ENCODE data around the gene TBC1D19. TPM values are rescaled to one million over a fixed set of nuclear protein-coding genes. Genes with fewer than 3 reads are reported as not detected.
"Not testable (repeated sequence)": the region's sequence is repeated elsewhere in the genome, so short reads cannot be mapped to it uniquely, and the experiment has no call there.

TBC1D19 gene
- total and polyA plus RNA-seq, 2 experiments from 2014 or later = 18.1 to 25.0 TPM

GRCh38 chr4:26636458-26636857, 52.6 kb downstream of the TBC1D19 start:
- Histone ChIP-seq H3K4me2 (ENCODE audit: unreplicated experiment) (no peak overlapping the region), H3K4me3 (no peak overlapping the region), H3F3A (ENCODE audit: insufficient read depth) (no peaks in the 10 kb centered on the region), H3K9me2 (ENCODE audit: insufficient read depth) (no peaks in the 10 kb centered on the region), H3K27ac (no peak overlapping the region), H3K9ac (no peak overlapping the region), H2AFZ (no peak overlapping the region), H3K9me3 (ENCODE audit: low read depth) (no peaks in the 10 kb centered on the region), H3K27me3 (replicated peaks; ENCODE audit: insufficient read depth) (no peaks in the 10 kb centered on the region), H3K4me1 (ENCODE audit: insufficient read depth) (no peaks in the 10 kb centered on the region), H3K36me3 (ENCODE audit: low read depth) (peaks cover 13% of the 10 kb centered on the region), H4K20me1 (ENCODE audit: insufficient read depth) (no peaks in the 10 kb centered on the region), H3K79me2 (ENCODE audit: insufficient read depth) (no peaks in the 10 kb centered on the region)
- DNase-seq = no peak
- in situ Hi-C loops (cut with MboI) = no loop called here
- no peak for TF ChIP-seq EZH2phosphoT487 (IDR thresholded peaks at IDR 0.05; ENCODE audit: insufficient read depth, low read depth)
- no peak for TF ChIP-seq EZH2 (IDR thresholded peaks at IDR 0.05; ENCODE audit: insufficient read depth, poor library complexity, severe bottlenecking)

- H3K27ac ChIP-seq; H3K9ac ChIP-seq; DNase-seq; H3K4me2 ChIP-seq (ENCODE audit: unreplicated experiment); H3F3A ChIP-seq (ENCODE audit: insufficient read depth); H3K4me1 ChIP-seq (ENCODE audit: insufficient read depth); H4K20me1 ChIP-seq (ENCODE audit: insufficient read depth); H3K4me3 ChIP-seq; H3K9me3 ChIP-seq (ENCODE audit: low read depth); H3K79me2 ChIP-seq (ENCODE audit: insufficient read depth); H3K27me3 ChIP-seq (replicated peaks; ENCODE audit: insufficient read depth); in situ Hi-C loops (cut with MboI); H2AFZ ChIP-seq; H3K9me2 ChIP-seq (ENCODE audit: insufficient read depth): not testable (repeated sequence)
- 97 to 99% methylated on average over 8 of the region's 8 CpGs for WGBS, 2 experiments (ENCODE audit: low coverage in 1 of 2, low lambda C conversion rate in 2 of 2, missing lambda C conversion rate in 2 of 2)
- peaks cover 10% of the 10 kb centered on the region for H3K36me3 ChIP-seq (ENCODE audit: low read depth)
Observed at GRCh38 chr4:26640639-26641038, 56.8 kb downstream of the TBC1D19 start.

GRCh38 chr4:26647523-26648224, 63.8 kb downstream of the TBC1D19 start:
- Histone ChIP-seq H3K36me3 (ENCODE audit: low read depth) (no peaks in the 10 kb centered on the region), H3K9me3 (ENCODE audit: low read depth) (no peaks in the 10 kb centered on the region), H3K4me3 (no peak overlapping the region), H3K9ac (no peak overlapping the region), H3K27ac (no peak overlapping the region), H3K27me3 (replicated peaks; ENCODE audit: insufficient read depth) (no peaks in the 10 kb centered on the region), H2AFZ (no peak overlapping the region), H3K79me2 (ENCODE audit: insufficient read depth) (no peaks in the 10 kb centered on the region), H3K4me1 (ENCODE audit: insufficient read depth) (no peaks in the 10 kb centered on the region), H3F3A (ENCODE audit: insufficient read depth) (no peaks in the 10 kb centered on the region), H4K20me1 (ENCODE audit: insufficient read depth) (no peaks in the 10 kb centered on the region), H3K4me2 (ENCODE audit: unreplicated experiment) (no peak overlapping the region), H3K9me2 (ENCODE audit: insufficient read depth) (no peaks in the 10 kb centered on the region)
- in situ Hi-C loops (cut with MboI) = no loop called here
- DNase-seq = no peak
- TF ChIP-seq EZH2phosphoT487 (IDR thresholded peaks at IDR 0.05; ENCODE audit: insufficient read depth, low read depth) = no peak
- 100% methylated on average over 2 of the region's 2 CpGs for WGBS, 2 experiments (ENCODE audit: low coverage in 1 of 2, low lambda C conversion rate in 2 of 2, missing lambda C conversion rate in 2 of 2)

GRCh38 chr4:26648260-26648659, 64.4 kb downstream of the TBC1D19 start:
- in situ Hi-C loops (cut with MboI) = no loop called here
- WGBS, 2 experiments (ENCODE audit: low coverage in 1 of 2, low lambda C conversion rate in 2 of 2, missing lambda C conversion rate in 2 of 2) = 52 to 55% methylated on average over 1 of the region's 1 CpG
- TF ChIP-seq EZH2phosphoT487 (IDR thresholded peaks at IDR 0.05; ENCODE audit: insufficient read depth, low read depth) (no peak), EZH2 (IDR thresholded peaks at IDR 0.05; ENCODE audit: insufficient read depth, poor library complexity, severe bottlenecking) (no peak)
- no peaks in the 10 kb centered on the region for H3K9me2 ChIP-seq (ENCODE audit: insufficient read depth)
- H3K36me3 ChIP-seq (ENCODE audit: low read depth) = no peaks in the 10 kb centered on the region
- H3K4me1 ChIP-seq (ENCODE audit: insufficient read depth) = no peaks in the 10 kb centered on the region
- H3F3A ChIP-seq (ENCODE audit: insufficient read depth) = no peaks in the 10 kb centered on the region
- H3K27me3 ChIP-seq (replicated peaks; ENCODE audit: insufficient read depth) = no peaks in the 10 kb centered on the region
- H3K27ac ChIP-seq = no peak overlapping the region
- H2AFZ ChIP-seq = no peak overlapping the region
- H3K9me3 ChIP-seq (ENCODE audit: low read depth) = no peaks in the 10 kb centered on the region
- H3K4me2 ChIP-seq (ENCODE audit: unreplicated experiment) = no peak overlapping the region
- no peak overlapping the region for H3K9ac ChIP-seq
- H3K4me3 ChIP-seq = no peak overlapping the region
- no peaks in the 10 kb centered on the region for H3K79me2 ChIP-seq (ENCODE audit: insufficient read depth)
- DNase-seq = no peak
- H4K20me1 ChIP-seq (ENCODE audit: insufficient read depth) = no peaks in the 10 kb centered on the region

GRCh38 chr4:26660261-26660660, 76.4 kb downstream of the TBC1D19 start:
- Histone ChIP-seq H3K4me2 (ENCODE audit: unreplicated experiment) (no peak overlapping the region), H3K9ac (no peak overlapping the region), H4K20me1 (ENCODE audit: insufficient read depth) (no peaks in the 10 kb centered on the region), H3K36me3 (ENCODE audit: low read depth) (no peaks in the 10 kb centered on the region; the same call in 1 of the 2 replicates), H3K4me1 (ENCODE audit: insufficient read depth) (no peaks in the 10 kb centered on the region), H3K9me2 (ENCODE audit: insufficient read depth) (no peaks in the 10 kb centered on the region), H3K79me2 (ENCODE audit: insufficient read depth) (no peaks in the 10 kb centered on the region), H3K27ac (no peak overlapping the region), H3K27me3 (replicated peaks; ENCODE audit: insufficient read depth) (no peaks in the 10 kb centered on the region), H3K9me3 (ENCODE audit: low read depth) (no peaks in the 10 kb centered on the region), H2AFZ (no peak overlapping the region), H3F3A (ENCODE audit: insufficient read depth) (no peaks in the 10 kb centered on the region), H3K4me3 (no peak overlapping the region)
- WGBS, 2 experiments (ENCODE audit: low coverage in 1 of 2, low lambda C conversion rate in 2 of 2, missing lambda C conversion rate in 2 of 2) = 77 to 93% methylated on average over 3 of the region's 3 CpGs
- TF ChIP-seq EZH2 (IDR thresholded peaks at IDR 0.05; ENCODE audit: insufficient read depth, poor library complexity, severe bottlenecking) (no peak), EZH2phosphoT487 (IDR thresholded peaks at IDR 0.05; ENCODE audit: insufficient read depth, low read depth) (no peak)
- in situ Hi-C loops (cut with MboI) = no loop called here
- no peak for DNase-seq
